ENCODE measurements around the gene ATIC. TPM values are rescaled to one million over a fixed set of nuclear protein-coding genes. Genes with fewer than 3 reads are reported as not detected.
"Not testable (repeated sequence)": the region's sequence is repeated elsewhere in the genome, so short reads cannot be mapped to it uniquely, and the experiment has no call there.

ATIC gene
- total RNA-seq (2014; rRNA removed; shearing (Covaris generic)), result 19.8 and 25.7 TPM in 2 replicates

GRCh38 chr2:215311625-215312396 is at the start of gene ATIC:
Gene ATIC (plus strand): TSS chr2:215312059. CDS start chr2:215312143, 84 bp downstream.
- peak; percentile 96 for DNase-seq (ENCODE audit: low read depth)

- DNase-seq (ENCODE audit: low read depth), result no peak
These were observed 49.6 kb upstream of the ATIC start for GRCh38 chr2:215262303-215262702.

- no peak for DNase-seq (ENCODE audit: low read depth)
These were observed 49.0 kb upstream of the ATIC start for GRCh38 chr2:215262741-215263362.

GRCh38 chr2:215264374-215264773 is 47.5 kb upstream of the ATIC start:
- DNase-seq (ENCODE audit: low read depth), result no peak

GRCh38 chr2:215269397-215270117 is 42.3 kb upstream of the ATIC start:
- DNase-seq (ENCODE audit: low read depth), result peak; percentile 73

- DNase-seq (ENCODE audit: low read depth), result no peak
These were observed 41.8 kb upstream of the ATIC start for GRCh38 chr2:215270118-215270451.

GRCh38 chr2:215271446-215271845 is 40.4 kb upstream of the ATIC start:
- no peak for DNase-seq (ENCODE audit: low read depth)

- no peak for DNase-seq (ENCODE audit: low read depth)
These were observed 38.9 kb upstream of the ATIC start for GRCh38 chr2:215272918-215273317.

- no peak for DNase-seq (ENCODE audit: low read depth)
These were observed 37.0 kb upstream of the ATIC start for GRCh38 chr2:215274829-215275228.

- DNase-seq (ENCODE audit: low read depth), result no peak
These were observed 36.0 kb upstream of the ATIC start for GRCh38 chr2:215275824-215276223.

GRCh38 chr2:215277944-215278343 is 33.9 kb upstream of the ATIC start:
- peak; percentile 60 for DNase-seq (ENCODE audit: low read depth)

- peak; percentile 26 for DNase-seq (ENCODE audit: low read depth)
These were observed 31.5 kb upstream of the ATIC start for GRCh38 chr2:215280326-215280725.

GRCh38 chr2:215283221-215283620 is 28.6 kb upstream of the ATIC start:
- DNase-seq (ENCODE audit: low read depth), result no peak

GRCh38 chr2:215286309-215286708 is 25.6 kb upstream of the ATIC start:
- DNase-seq (ENCODE audit: low read depth), result no peak

GRCh38 chr2:215288112-215288815 is 23.6 kb upstream of the ATIC start:
- DNase-seq (ENCODE audit: low read depth), result no peak

- DNase-seq (ENCODE audit: low read depth), result no peak
These were observed 20.8 kb upstream of the ATIC start for GRCh38 chr2:215290980-215291599.

- DNase-seq (ENCODE audit: low read depth), result no peak
These were observed 18.0 kb upstream of the ATIC start for GRCh38 chr2:215293879-215294278.

- peak; percentile 75 for DNase-seq (ENCODE audit: low read depth)
These were observed 12.5 kb upstream of the ATIC start for GRCh38 chr2:215299337-215299859.

- no peak for DNase-seq (ENCODE audit: low read depth)
These were observed 9.9 kb upstream of the ATIC start for GRCh38 chr2:215301994-215302393.

- not testable (repeated sequence) for DNase-seq (ENCODE audit: low read depth)
These were observed 617 bp upstream of the ATIC start for GRCh38 chr2:215311259-215311624.

GRCh38 chr2:215313255-215313613 is 1.4 kb downstream of the ATIC start:
- DNase-seq (ENCODE audit: low read depth), result no peak

- no peak for DNase-seq (ENCODE audit: low read depth)
These were observed 3.0 kb downstream of the ATIC start for GRCh38 chr2:215314896-215315295.

Data from RPMI7951 (cell line).